ENCODE results near the gene BRPF1.
A peak's percentile ranks its signal among the peaks of the same experiment; 100 is the strongest.

Gene BRPF1, protein sequence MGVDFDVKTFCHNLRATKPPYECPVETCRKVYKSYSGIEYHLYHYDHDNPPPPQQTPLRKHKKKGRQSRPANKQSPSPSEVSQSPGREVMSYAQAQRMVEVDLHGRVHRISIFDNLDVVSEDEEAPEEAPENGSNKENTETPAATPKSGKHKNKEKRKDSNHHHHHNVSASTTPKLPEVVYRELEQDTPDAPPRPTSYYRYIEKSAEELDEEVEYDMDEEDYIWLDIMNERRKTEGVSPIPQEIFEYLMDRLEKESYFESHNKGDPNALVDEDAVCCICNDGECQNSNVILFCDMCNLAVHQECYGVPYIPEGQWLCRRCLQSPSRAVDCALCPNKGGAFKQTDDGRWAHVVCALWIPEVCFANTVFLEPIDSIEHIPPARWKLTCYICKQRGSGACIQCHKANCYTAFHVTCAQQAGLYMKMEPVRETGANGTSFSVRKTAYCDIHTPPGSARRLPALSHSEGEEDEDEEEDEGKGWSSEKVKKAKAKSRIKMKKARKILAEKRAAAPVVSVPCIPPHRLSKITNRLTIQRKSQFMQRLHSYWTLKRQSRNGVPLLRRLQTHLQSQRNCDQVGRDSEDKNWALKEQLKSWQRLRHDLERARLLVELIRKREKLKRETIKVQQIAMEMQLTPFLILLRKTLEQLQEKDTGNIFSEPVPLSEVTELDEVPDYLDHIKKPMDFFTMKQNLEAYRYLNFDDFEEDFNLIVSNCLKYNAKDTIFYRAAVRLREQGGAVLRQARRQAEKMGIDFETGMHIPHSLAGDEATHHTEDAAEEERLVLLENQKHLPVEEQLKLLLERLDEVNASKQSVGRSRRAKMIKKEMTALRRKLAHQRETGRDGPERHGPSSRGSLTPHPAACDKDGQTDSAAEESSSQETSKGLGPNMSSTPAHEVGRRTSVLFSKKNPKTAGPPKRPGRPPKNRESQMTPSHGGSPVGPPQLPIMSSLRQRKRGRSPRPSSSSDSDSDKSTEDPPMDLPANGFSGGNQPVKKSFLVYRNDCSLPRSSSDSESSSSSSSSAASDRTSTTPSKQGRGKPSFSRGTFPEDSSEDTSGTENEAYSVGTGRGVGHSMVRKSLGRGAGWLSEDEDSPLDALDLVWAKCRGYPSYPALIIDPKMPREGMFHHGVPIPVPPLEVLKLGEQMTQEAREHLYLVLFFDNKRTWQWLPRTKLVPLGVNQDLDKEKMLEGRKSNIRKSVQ (N-terminal part only)

GRCh38 chr3:9731206-9732079 is at the start of gene BRPF1:
TSS of gene BRPF1 (plus strand) at chr3:9731735. CDS start at chr3:9734141, 2,406 bp downstream.
- peak; percentile 99 for DNase-seq (ENCODE audit: low spot score)

DNA sequence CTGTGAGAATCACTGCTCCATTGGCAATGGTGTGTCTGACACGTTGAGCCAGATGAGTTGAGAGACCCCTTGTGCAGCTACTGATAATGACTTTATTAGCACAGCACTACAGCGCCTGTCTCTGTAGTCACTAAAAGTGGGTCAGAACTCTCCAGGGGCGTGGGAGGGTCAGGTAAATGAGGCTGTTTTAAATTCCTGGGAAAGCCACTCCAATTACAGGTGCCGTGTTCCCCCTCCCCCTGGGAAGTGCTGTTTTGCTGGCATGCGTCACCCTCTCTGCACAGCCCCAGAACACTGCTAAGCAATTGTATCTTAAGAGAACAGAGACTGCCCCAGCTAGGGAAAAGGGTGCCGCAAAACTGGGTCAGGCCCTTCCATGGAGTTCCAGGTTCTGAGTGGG is 49.4 kb upstream of the BRPF1 start:
- no peak for DNase-seq (ENCODE audit: low spot score)

GRCh38 chr3:9683426-9683825 is 48.1 kb upstream of the BRPF1 start:
- DNase-seq (ENCODE audit: low spot score): no peak

DNA sequence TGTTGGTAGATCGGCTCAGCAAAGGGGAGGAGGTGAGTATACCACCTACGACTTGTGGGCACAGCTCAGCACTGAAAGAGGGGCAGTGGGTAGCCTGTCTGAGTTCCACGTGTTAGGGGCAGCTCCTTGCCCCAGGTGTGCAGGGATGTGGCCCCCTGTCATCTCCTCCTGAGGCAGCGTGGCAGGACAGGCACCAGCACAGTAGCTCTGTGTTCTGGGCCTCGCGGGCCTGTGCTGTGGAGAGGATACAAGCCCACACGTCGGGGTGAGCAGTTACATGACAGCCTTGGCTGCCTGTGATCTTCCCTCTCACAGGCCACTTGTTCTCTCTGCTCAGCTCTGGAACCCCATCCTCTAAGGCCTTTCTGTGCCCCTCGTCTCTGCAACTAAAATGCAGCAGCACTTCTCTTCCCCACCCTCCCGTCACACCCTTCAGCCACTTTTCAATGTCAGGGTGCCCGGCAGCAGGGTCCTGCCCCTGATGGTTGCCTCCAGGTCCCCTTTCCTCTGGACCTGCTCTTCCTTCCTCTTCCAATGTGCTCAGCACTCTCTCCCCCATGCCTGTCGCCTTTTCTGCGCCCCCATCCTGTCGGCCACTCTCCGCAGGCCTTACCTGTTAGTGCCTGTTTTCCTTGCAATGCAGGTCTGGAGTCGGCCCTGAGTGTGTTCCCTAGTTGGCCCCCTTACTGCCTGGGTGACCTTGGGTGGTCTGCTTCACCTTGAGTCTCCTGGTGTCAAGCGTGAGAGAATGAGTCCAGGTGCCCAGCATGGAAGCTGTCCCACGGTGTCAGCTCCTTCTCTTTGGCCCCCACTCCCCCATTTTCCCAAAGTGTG is 46.1 kb upstream of the BRPF1 start:
- DNase-seq (ENCODE audit: low spot score): no peak

DNA sequence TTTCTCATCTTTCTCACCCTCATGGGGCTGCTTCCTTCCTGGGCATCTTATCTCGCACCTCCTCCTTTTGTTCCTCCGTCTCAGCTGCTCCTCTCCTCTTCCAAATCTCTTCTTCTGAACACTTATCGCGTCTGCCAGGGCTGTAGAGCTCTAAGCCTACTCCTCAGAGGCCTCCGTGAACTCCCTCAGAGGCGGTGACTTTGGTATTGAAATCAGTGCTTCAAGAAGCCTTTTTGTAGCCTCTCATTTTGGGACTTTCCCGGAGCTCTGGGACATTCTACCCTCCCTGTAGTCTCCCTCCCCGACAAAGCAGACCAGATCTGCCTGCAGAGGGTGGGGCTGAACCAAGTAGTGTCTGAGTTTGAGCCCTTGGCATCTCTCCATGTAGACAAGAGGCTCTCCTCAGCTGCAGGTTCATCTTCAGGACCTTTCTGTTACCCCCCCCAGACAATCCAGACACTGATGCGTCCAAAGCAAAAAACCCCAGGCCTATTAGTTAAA is 45.4 kb upstream of the BRPF1 start:
- no peak for DNase-seq (ENCODE audit: low spot score)

GRCh38 chr3:9686703-9687102 is 44.8 kb upstream of the BRPF1 start:
- DNase-seq (ENCODE audit: low spot score): no peak

GRCh38 chr3:9687514-9687913 is 44.0 kb upstream of the BRPF1 start:
- DNase-seq (ENCODE audit: low spot score): no peak

- DNase-seq (ENCODE audit: low spot score): no peak
Measured at GRCh38 chr3:9688961-9689360, 42.6 kb upstream of the BRPF1 start.

GRCh38 chr3:9689757-9690156 is 41.8 kb upstream of the BRPF1 start:
- no peak for DNase-seq (ENCODE audit: low spot score)

GRCh38 chr3:9690451-9691450 is 40.8 kb upstream of the BRPF1 start:
- DNase-seq (ENCODE audit: low spot score): no peak

GRCh38 chr3:9691636-9692035 is 39.9 kb upstream of the BRPF1 start:
- no peak for DNase-seq (ENCODE audit: low spot score)

DNA sequence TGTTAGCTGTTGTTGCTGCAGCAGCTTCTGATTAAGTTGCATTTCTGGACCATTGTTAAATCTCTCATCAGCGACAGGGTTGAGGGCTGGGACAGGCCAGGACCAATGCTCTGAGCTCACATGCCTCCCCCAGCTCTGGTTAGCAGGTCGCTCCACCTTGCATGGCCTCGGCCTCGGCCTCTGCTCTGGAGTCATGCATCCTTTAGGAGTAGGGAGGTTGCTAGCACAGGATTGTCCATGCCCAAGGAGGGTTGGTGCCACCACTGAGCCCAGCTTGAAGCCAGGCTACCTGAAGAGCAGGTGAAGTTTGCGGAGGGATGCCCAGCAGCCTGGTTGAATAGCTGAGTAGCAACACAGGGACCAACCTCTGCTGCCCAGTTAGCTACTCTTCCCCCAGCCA is 39.1 kb upstream of the BRPF1 start:
- DNase-seq (ENCODE audit: low spot score): no peak

GRCh38 chr3:9695345-9695744 is 36.2 kb upstream of the BRPF1 start:
- DNase-seq (ENCODE audit: low spot score): no peak

DNA sequence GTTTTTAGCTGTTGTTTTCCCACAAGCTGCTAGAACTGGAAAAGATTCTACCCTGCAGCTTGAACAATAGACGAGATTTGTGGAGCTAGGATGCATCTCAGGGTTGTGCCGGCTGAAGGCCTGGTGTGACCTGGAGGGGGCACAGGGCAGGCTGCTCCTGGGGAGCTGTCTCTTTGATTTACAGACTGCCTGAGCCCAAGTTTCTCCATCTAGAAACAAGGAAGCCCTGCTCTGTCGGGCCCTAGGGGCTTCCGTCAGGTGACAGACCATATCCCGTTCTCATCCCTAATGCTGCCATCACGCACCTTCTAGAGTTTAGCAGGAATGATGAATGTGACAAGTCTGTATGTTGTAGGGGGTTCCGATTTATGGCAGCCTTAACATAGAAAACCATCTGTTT is 35.8 kb upstream of the BRPF1 start:
- DNase-seq (ENCODE audit: low spot score): no peak

DNA sequence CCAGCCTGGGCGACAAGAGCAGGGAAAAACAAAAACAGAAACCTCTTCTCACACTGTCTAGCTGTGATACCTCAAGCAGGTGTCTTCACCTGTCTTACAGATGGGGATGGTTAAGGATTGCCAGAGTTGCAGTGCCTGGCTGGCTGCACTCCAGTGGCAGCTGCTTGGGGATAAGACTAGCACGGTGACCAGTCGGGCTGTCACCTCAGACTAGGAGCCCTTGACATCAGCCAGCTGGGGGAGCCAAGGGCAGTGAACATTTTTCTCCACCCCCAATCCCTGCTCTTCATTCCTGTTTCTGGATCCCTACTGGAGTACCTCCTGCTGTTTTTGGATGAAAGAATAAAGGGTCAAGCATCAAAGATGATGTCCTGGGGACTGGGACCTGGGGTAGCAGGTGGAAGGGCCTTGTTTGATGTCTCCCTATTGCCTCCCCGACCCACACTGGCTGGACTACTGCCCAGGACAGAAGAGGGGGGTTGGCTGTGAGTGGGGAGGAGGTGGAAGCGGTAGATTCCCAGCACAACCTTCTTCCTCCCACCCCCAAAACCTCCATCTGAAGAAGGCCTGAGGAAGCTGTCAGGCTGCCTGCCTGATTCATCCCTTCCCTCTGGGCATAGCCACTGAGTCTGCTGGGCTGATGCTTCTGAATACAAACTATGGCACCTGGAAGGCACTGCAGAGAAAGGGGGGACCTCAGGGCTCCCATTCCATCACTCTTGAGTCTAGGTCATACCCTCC is 34.9 kb upstream of the BRPF1 start:
- DNase-seq (ENCODE audit: low spot score): no peak

DNA sequence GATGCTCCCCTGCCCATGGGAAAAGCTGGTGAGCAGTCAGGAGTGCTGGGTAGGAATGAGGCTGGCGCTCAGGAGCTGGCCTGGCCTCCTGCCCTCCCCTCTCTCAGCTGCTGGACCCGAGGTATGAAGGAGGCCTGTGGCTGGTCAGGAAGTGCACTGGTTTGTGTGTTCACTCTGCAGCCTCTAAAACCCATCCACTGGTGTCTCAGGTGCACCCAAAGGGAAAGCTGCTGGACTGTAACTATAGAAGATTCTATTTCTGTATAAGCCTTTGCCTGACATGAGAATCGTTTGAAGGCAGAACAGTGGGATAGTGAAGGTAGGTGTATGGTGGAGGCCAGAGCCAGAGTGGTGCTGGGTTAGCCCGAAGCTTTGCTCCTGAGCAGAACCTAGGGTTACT is 33.6 kb upstream of the BRPF1 start:
- DNase-seq (ENCODE audit: low spot score): no peak

DNA sequence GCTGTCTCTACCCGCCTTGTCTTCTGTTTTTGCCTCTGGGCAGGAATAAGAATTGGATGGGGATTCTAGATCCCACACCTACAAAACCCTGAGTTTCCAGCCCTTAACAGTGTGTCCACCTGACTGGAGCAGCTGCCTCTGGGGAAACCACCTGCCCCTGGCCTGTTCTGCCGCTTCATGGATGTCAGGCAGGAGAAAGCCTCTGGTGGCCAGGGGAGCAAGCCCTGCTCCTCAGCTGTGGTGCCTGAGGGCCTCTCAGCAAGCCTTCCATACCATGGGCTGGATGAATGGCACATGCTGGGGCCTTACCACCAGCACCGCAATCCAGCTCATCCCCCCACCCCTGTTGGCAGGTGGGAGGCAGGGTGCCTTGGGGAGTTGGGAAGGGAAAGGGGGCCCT is 33.2 kb upstream of the BRPF1 start:
- DNase-seq (ENCODE audit: low spot score): no peak

- DNase-seq (ENCODE audit: low spot score): no peak
Measured at GRCh38 chr3:9700536-9700935, 31.0 kb upstream of the BRPF1 start.
